Measurements from ENCODE around the gene BCL11B.

Gene BCL11B

DNA sequence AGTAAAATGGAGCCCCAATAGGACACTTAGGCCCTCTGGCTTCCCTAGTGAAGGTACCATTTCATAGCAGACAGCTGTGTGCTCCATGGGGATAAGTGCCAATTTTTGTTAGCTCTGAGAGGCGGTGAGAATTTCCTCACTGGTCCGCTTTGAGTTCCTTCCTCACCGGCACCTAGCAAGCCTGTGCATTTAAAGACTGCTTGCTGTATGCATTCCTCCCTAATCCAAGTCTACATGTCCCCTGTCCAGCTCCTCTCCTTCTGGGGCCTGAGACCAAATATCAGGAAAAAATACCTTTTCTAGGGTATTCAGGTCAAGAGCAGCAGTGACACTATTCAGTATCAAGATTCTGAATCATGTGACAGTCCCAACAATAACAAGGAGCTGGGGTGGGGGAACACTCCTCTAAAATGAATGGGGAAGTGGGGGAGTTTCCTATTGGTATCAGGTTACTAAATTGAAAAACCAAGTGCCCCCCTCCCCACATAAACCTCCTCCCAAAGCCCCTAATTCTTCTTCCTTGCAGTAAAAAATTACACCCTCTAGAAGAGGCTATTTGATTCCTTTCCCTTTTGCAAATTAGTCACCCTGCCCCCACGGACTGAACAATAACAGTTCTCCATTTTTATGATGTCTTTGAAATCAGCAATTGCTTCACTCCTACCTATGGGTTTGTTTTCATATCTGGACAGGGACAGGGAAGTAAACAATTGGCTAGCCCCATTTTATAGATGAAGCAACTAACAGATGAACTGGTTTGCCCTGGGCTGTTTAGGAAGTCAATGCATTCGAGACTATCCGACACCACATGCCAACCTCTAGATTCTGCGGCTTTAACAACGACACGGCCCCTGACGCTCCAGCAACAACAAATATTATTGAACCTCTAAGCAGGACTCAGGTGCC lies 28.9 kb downstream of the BCL11B start:
- in situ Hi-C loops (cut with MboI; ENCODE audit: low sequenced_read_pairs), result no loop called here

DNA sequence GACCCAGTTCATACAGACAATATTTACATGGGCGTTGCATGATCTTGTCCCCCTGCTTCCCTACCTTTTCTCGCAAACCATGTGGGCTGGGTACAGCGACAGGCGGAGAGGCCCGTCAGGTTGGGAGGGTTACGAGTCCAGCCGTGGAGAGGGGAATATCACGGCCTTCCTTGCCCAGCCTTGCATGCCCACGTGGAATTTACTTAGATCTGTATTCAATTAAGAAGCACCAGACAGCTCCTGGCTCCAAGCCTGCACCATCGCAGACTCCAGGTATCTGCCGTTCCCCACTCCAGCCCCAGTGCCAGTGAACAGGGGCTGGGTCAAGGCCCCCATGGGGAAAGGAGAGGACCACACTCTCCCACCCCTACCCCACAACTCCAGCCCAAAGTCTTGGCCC lies 29.8 kb downstream of the BCL11B start:
- in situ Hi-C loops (cut with MboI; ENCODE audit: low sequenced_read_pairs), result no loop called here

DNA sequence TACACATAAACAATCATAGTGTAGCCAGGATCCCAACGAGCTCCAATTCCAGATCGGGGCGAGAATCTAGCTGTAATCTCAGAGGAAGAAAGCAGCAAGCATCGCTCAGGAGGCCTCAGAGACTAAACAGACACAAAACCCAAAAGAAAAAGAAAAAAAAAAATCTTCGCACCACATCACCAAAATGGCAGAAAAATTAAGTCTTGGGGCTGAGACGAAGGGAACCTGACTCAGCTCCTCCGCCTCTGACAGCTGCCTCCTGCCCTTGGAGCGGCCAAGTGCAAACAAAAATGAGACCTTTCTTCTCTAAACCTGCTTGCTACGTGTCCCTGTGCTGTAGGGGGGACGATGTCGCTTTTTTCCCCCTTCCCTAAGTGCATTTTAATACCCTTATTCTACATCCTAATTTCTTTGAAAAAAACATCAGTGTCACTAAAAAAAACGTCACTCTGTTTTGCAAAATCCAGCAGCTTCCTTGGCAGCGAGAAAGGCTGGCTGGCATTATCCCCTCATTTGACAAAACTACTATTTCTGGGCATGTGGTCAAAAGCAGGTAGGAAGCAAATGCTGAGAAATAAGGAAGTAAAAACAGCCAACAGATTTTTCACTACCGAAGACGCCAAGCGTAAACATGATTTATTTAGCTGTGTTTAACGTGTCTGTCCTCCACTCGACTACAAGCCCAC lies 30.5 kb downstream of the BCL11B start:
- in situ Hi-C loops (cut with MboI; ENCODE audit: low sequenced_read_pairs), result no loop called here

DNA sequence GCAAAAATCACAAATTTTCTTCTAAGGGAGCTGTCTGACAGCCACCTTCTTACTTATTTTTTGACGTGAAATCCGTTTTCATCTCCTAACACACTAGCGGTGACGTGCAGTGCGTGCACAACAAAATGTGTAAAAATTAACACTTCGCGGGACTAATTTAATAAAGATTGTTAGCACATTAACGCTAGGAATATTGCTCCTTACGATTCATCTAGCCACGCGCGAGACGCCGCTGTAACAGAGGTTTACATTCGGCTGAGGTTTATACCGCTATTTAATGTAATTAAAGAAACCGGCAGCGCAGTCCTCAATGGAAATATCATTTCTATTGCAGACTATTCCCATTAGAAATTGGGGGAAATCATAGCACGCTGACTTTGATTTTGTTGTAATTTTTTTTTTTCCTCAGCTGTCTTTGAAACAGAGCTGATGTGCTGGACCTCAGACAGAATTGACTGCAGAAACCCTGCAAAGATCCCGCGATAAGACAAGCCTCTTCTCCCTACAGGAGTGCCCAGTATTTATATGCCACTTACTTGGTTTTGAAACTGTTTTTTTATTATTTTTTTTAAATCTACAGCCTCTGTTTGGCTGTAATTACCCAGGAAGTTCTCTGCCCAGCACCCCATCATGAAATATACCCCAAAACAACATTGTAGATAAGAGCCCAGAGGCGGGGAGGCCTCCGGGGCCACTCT lies 31.2 kb downstream of the BCL11B start:
- in situ Hi-C loops (cut with MboI; ENCODE audit: low sequenced_read_pairs), result no loop called here

DNA sequence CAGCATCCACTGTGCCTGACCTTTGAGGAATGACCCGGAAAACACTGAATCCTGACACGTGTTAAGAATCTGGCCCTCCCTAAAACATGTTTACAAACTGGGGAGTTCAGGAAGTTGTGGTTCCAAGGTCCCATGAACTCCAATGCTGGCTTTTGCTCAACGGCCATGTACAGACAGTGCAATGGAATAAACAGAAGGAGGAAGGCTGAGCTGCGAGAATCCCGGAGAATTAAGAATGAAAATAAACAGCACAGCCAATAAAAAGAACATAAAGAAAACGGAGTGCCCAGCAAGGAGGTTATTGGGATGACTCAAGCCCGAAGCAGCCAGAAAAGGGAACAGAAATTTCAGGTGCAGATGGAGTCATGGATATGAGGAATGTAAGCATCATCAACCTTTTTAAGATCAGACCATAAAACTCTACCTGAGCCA lies 32.3 kb downstream of the BCL11B start:
- in situ Hi-C loops (cut with MboI; ENCODE audit: low sequenced_read_pairs), result no loop called here

DNA sequence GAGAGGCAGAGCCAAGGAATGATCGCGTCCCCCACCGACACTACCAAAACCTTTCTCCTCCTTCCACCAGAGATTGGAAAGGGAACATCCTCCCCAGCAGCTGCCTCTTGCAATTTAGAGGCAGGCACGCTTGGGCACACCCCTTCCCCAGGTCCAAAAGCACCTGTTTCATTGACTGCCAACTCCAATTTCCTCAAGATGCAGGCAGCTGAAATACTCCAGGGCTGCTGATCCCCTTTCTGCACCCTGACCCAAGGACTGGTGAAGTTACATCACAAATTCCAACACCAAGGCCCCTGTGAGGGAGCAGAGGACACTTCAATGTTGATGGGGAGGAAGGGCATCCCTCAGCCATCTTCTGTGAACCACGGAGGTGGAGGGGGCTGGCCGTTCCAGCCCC lies 33.8 kb downstream of the BCL11B start:
- in situ Hi-C loops (cut with MboI; ENCODE audit: low sequenced_read_pairs), result no loop called here

DNA sequence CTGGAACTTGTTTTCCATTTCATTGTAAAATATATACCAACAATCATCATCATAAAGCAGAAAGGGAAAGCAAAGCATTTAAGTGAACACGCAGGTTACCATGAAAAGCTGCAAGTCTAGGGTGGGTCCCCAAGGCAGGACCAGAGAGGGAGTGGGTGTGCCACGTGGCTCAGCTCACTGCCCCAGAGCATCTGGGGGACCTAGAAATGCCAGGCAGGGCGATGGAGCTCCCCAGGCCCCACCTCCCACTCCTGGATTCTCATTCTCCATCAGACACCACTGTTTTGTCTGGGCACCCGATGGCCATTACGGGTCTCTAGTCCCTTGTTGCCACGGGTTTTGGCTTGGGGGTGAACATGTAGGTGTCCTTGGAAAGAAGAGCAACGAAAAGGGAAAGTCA lies 34.7 kb downstream of the BCL11B start:
- in situ Hi-C loops (cut with MboI; ENCODE audit: low sequenced_read_pairs), result no loop called here

DNA sequence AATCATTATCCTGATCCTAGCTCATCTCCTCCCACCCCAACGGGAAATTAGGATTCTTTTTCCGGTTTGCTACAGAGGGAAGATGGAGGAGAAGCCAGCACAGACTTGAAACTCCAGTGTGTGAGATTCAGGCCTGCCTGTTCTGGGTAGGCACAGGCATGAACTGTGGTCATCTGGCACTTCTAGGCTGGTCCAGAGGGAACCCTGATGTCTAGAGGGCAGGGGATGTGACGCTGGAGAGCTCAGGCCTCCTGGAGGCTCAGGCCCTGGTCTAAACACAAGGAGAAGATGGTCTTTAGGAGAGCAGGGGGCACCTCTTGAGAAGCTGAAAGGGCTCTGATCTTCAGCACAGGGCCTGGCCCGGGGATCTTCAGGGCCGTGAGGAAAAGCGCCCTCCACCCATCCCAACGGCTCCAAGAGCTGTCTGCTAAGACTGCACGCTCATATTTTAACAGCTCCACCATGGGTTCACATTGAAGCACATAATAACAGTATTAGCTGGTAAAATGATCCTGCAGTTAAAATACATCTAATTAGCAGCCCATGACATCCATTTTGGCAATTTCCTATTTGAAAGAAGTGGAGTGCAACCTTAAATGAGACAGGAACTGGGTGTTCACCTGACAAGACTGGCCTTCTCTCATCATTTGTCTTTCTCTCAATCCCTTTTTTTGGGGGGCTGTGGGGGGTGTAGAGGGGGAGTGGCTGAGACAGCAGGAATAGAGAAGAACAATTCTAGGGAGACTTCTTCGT lies 35.4 kb downstream of the BCL11B start:
- in situ Hi-C loops (cut with MboI; ENCODE audit: low sequenced_read_pairs), result no loop called here

DNA sequence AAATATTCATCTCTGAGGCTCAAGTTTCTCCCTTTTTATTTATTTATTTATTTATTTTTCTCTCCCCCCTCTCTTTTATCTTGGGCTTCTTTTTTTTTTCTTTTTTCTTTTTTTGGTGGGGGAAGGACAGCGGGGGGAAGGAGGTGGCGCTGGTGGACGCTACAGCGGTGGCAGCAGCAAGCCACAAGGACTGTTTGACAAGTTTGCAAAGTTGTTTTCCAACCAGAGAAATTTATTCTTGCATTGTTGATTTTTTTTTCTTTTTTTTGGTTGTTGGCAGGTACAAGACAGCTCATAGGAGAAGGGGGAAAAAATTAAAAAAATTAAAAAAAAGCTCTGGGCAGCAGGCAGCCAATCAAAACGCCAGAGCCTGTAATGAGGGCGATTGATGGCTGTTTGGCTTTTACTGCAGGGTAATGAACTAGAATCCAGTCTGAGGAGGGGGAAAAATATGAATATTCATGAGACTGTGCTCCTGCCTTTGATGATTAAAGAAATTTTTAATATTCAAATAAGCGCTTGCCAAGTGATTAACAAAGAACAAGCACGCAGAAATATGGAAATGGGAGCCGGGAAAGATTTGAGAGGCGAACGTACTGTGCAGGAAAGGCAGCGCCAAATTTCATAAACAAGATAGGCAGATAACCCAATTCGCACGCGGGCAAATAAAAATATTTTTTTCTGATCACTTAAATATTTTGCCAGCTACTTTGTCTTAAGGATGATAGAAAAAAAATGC lies 36.2 kb downstream of the BCL11B start:
- in situ Hi-C loops (cut with MboI; ENCODE audit: low sequenced_read_pairs), result no loop called here

DNA sequence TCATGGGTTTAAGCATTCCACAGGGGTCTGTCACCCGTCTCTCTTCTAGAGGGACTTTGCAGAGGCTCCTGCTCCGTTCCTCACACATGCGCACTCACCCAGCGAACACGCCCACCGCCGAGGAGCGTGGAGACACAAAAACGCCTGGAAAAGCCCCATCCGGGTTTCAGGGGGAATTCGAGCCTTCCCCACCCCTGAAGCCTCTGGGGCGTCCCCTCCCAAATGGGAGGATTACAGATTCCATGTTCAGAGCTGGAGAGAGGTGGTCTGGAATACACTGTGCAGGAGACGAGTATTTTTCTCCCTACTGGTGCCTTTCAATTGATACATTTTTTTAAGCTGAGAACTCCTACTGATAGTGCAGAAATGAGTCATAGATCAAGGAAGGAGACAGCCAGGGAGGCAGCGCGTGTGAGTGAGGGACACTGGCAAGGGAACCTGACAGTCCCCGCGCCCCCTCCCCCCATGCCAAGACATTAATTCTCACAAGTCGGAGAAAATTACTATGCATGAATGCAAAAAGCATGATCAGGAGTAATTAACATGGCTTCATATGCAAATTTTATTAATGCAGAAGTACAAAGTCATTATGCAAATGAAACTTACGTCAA lies 36.9 kb downstream of the BCL11B start:
- in situ Hi-C loops (cut with MboI; ENCODE audit: low sequenced_read_pairs), result no loop called here

DNA sequence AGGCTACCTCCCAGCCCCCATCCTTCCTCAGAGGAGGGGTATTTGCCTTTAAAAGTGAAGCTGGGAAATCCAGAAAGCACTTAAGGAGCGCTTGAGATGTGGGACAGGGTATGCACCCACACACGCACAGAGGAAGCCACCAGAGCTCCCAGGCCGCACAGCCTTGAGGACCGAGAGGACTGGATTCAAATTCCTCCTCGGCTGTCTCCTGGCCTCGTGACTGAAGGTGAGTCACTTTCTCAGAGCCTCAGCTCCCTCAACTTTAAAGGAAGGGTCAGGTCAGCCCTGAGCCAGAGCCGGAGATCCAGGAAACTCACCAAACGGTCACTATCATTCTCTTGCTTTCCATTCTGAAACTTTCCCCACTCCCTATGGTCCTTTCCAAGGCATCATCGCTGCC lies 37.6 kb downstream of the BCL11B start:
- in situ Hi-C loops (cut with MboI; ENCODE audit: low sequenced_read_pairs), result no loop called here

DNA sequence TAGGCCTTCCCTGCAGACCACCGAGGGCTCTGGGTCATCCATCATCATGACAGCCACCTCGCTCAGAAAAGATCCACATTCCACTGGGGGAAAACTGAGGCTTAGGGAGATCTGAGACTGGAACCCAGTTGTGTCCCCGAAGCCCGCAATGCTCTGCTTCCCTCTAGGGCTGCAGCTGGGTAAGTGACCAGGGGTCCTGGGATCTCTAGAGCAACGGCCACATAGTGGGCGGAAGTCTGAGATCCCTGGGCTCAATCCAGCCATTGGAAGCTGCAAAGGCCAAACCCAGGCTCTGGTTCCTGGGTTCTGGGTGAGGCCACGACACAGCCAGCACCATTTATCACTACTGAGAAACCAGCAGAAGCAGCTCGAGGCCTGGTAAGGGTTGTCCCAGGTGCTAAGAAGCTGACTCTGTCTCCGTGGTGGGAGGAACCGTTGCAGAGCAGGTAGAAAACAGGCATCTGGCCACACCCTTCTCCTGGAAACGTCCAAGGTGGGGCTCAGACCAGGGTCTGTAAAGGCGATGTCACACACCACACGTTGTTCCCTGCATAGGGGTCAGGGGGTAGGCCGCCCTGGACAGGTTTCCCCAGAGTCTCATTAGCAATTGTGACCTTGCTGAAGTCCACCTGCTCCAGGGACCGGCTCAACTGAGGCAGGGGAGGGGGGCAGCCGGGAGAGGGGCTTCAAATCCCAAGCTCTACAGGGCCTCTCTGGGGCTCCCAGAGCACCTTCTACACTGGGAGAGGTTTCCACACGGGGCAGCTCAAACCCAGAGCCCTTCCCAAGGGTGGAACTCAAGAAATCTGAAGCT lies 38.6 kb downstream of the BCL11B start:
- in situ Hi-C loops (cut with MboI; ENCODE audit: low sequenced_read_pairs), result no loop called here

DNA sequence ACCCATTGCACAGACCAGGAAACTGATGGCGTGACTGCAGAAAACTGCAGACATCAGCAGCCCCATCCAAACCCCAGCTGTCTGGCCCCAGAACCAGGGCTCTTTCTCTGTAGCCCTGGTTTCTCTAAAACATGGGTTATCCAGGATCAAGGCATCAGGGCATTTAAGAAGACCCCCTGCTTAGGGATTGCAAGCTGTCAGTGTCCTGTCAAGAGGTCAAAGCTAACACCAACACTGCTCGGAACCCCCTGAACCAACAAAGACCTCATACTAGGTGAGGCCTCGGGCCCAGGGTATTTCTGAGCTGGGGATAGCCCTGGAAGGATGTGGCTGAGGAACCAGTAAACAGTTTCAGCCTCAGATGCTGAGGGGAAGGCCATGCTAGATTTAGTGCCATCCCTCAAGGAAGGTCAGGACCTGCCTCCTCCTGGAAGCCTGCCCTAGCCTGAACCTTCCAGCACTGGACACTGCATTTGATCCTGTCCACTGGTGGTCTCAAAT lies 39.2 kb downstream of the BCL11B start:
- in situ Hi-C loops (cut with MboI; ENCODE audit: low sequenced_read_pairs), result no loop called here

DNA sequence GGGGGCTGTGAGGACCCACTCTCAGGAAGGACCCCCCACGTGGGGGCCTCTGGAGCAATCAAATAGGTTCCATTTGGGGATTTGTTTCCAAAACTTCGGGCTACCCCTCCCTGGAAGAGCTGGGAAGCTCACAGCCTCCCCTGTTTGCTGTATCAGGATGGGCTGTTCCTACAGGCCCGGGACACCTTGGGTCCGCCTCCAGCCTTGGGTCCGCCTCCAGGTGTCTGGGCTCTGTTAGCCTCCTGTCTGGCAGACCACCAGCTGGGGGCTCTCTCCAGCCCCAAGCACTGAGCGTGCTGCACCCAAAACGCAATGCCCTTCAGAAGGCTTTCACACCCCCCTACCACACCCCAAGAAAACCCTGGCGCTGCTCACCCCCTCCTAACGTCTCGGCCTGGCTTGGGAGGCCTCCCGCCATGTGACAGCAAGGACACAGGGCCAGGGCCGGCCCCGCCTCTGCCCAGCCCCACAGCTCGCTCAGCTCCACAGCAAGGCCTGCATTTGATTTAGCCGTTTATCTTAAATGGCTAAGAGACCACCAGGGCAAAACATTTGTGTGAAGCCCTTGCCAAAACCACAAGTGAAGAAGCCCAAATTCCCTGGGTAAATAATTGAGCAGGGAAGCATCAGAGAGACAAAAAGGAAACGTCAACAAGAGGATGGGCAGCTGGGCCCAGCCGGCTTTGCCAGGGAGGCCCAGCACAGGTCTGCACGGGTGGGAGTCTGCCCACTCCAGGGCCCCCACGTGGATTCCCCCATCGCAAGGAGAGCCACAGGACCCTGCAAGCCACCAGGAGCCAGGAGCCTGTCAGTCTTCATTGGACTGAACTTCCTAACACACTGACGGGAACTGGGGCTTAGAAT lies 39.9 kb downstream of the BCL11B start:
- in situ Hi-C loops (cut with MboI; ENCODE audit: low sequenced_read_pairs), result no loop called here

DNA sequence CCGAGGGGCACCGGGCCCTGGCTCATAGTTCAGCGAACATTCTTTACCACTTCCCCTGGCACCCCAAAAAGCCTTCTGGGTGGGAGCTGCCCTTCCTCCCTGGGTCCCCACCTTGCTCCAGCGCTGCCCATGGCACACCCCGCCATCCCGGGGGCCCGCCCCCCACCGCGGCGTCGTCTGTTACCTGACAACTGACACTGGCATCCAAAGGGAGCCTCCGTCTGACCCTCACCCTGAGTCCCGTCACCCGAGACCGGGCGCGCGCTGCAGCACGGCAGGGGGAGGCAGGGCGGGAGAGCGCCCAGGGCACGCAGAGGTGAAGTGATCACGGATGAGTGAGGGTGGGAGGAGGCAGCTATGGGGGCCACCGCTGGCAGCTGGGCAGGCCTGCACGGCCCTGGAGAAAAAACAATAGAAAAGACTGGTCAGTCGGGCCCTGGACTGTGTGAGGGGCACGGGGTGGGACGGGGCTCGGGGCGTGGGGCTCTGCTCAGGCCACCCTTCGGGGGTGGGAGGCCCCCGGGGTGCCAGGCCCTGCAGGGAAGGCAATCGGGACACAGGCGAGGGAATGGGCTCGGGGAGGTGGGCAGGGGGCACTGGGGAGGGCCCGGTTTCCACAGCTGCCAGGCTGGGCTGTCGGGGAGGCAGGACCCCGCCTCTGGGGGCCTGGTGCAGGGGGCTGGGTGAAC lies 40.7 kb downstream of the BCL11B start:
- in situ Hi-C loops (cut with MboI; ENCODE audit: low sequenced_read_pairs), result no loop called here

DNA sequence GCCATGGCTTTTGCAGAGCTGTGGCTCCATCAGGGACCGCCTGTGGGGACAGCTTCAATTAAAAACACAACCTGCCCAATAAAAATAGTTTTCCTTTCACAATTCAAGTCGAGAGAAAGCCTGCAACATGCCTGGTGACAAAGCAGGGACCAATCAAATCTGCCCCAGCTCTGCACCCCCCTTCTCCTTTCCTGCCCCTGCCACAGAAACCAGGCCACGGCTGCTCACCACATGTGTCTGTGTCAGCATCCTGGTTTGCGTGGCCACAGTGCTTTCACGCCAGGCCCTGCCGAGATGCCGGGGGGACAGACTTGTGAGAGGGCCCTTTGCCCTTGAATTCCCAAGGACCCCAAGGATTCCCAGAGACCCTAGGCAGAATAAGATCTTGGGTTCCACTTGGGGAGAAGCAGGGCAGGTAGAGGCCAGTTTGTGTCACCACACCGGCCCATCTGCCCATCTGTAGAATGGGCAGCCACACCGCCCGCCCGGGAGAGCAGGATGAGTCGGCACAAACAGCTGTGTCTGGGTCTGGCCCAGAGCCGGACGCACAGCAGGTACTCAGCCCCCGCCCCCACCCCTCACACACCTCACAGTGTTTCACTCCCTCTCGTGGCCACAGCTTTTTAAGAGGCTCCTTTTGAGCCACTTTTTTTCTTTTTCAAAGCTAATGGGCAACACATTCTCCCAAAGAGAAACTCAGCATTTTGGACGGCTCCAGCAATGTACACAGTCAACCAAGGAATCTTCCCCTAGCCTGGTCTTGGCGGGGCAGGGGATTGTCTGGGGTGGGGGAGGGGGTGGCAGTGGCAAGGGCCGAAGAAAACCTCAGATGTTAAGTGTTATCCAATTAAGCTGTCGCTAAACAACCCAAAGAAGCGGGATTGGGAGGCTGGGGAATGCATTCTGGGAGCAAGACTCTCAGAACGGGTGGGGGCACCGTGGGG lies 41.5 kb downstream of the BCL11B start:
- in situ Hi-C loops (cut with MboI; ENCODE audit: low sequenced_read_pairs), result no loop called here

All from HL-60/S4 (cell line).